NCI-H2196 (cell line): Measurements from ENCODE around the gene MAST2.
"Not testable (repeated sequence)": the region's sequence is repeated elsewhere in the genome, so short reads cannot be mapped to it uniquely, and the experiment has no call there.

ENCODE experiments used
- DNase-seq: peaks from one replicate; lab custom pipeline; 2025; ENCODE audit not compliant: unreplicated experiment; lab: John Stamatoyannopoulos, UW

Gene MAST2

DNA sequence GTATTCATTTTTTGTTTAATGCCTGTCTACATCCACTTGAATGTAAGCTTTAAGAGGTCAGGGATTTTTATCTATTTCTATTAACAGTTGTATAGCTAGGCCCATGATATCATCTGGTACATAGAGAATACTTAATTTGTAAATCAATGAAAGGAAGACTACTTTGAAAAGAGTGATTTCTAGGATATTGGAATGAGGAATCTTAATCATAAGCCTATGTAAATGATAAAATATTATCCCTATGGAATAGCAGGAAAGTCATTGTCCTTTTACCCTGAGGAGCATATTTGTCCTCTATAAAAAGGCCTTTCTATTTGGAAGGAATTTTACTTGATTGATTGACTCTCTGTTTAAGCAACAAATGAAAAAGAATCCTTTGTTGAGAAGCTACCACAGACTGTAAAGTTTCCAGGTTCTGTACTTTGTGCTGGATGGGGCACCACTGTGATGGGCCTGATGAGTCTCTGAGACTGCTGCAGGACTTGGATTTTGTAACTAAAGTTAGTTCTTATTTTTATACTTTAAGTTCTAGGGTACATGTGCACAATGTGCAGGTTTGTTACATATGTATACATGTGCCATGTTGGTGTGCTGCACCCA lies 53.8 kb downstream of the MAST2 start:
- no peak for DNase-seq

DNA sequence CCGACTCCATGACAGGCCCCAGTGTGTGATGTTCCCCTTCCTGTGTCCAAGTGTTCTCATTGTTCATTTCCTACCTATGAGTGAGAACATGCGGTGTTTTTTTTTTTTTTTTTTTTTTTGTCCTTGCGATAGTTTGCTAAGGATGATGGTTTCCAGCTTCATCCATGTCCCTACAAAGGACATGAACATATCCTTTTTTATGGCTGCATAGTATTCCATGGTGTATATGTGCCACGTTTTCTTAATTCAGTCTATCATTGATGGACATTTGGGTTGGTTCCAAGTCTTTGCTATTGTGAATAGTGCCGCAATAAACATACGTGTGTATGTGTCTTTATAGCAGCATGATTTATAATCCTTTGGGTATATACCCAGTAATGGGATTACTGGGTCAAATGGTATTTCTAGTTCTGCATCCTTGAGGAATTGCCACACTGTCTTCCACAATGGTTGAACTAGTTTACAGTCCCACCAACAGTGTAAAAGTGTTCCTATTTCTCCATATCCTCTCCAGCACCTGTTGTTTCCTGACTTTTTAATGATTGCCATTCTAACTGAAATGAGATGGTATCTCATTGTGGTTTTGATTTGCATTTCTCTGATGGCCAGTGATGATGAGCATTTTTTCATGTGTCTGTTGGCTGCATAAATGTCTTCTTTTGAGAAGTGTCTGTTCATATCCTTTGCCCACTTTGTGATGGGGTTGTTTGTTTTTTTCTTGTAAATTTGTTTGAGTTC lies 54.5 kb downstream of the MAST2 start:
- not testable (repeated sequence) for DNase-seq

DNA sequence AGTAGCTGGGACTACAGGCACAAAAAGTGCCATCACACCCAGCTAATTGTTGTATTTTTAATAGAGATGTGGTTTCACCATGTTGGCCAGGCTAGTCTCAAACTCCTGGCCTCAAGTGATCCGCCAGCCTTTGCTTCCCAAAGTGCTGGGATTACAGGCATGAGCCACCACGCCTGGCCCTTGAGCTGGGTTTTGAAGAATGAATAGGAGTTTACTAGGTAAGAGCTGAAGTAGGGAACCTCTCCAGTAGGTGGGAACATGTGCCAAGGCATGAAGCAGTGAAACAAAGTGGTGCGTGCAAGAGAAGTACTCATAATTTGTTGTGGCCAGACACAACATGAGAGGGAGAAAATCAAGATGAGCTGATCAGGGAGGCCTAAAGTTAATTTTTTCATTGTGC lies 55.8 kb downstream of the MAST2 start:
- DNase-seq = no peak

DNA sequence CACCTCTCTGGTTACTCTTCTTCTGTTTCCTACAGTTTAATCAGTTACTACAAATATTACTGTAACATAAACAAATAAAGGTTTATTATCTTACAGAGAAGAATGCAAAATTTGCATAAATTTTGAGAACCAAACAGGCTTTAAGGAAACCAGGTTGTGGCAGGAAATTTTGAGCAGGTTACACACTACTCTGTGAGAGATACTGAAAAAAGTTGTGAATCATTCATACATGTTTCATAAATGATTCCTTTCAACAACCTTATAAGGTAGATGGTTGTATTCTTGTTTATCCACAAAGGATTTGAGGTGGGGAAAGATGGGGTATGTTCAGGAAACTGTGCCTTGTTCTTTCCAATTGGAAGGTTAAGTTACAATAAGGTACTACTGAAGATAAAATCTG lies 58.6 kb downstream of the MAST2 start:
- DNase-seq = no peak

DNA sequence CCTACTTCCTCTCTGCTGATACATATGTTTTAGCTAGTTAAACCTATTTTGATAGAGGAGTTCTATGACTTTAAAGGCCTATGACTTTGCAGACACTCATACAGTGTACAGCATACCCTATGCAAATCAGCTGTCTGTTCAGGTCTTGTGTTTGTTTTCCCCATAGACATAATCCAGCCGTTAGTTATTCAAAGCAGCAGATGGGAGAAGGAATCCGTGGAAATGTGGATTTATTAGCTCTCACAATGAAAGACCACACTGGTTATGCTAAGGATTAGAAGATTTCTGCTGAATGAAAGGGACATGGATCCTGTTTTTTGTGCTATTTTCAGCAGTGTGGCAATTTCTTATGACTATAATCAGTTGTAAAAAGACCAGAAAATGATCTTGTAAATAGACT lies 59.8 kb downstream of the MAST2 start:
- DNase-seq = no peak

DNA sequence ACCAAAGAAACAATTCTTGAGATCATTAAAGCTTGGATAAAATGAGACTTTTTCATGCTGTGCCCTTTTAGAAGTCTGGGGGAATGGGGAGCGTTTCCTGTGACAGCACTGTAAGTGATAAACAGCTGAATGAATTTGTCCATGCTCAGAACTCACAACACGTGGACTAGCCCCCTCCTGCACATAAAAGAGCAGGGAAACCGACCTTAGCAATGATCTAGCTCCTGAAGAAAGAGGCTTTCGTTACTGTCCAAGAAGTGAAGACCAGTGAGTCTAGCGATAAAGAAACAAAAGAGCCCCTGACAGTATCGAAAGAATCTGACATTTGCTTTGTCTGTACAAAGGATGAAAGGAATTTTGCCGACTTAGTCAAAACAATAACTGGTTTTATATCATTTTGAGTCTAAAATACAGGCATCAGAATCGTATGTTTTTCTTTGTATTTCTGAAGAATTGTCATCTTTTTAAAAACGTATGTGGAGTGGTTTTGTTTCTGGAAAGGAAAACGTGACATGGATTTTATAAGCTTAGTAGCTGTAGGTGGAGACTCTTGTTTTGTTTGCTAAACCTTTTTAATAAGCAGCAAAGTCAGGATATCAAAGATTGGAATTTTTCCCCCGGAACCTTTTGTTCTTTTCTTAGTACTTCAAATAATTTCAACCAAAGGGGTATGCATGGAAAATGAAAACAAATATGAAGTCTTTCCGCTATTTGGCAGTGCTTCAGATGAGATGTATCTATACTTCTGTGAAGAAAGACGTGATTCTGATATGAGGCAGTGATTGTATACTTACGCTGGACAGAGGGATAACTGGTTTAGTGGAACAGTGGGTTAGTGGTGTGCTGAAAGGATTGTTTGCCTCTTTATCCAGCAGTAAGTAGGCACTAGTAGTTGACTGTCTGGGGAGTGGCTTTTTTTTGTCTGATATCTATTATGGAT lies 61.0 kb downstream of the MAST2 start:
- no peak for DNase-seq

DNA sequence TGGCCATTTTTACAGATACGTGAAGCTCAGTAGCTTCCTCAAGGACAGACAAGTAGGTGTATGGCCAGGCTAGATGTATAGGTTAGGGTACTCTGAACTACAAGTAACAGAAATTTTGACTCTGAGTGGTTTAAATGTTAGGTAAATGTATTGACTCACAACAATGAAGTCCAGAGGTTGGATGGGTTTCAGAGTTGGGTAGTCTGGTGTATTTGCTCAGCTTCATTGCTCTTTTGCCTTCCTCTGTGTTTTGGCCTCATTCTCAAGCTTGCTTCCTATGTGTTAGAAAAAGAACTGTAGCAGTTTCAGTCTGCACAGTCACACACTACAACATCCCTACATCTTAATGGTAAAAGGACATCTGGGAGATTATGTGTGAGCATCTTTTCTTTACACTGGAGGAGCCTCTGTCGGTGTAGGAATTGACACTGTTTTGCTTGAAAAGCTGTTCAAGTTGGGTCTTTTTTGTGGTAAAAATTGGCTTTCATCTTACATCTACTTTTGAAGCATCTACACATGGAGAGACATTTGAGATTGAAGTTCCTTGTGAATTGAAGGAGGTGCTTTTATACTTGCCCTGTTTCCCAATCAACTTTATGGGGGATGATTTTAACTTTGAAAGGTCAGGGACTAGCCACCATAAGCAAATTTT lies 64.4 kb downstream of the MAST2 start:
- DNase-seq = no peak

DNA sequence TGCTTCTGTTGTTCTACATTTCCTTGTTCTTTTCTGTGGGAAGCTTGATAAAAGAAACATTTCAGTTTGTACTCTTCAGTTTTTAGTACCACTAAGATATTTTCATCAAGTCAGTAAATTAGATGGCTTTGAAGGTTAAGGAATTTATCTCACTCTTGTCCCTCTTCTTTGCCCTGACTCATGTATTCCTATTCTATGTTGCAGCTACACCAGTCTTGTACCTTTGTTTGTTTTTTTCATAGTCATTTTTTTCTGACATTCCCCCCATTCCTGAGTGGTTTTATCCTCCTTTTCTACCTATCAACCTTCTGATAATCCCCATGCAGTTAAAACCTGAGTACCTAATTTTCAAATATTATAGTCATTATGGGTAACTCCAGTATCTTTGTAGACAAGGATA lies 65.4 kb downstream of the MAST2 start:
- no peak for DNase-seq

DNA sequence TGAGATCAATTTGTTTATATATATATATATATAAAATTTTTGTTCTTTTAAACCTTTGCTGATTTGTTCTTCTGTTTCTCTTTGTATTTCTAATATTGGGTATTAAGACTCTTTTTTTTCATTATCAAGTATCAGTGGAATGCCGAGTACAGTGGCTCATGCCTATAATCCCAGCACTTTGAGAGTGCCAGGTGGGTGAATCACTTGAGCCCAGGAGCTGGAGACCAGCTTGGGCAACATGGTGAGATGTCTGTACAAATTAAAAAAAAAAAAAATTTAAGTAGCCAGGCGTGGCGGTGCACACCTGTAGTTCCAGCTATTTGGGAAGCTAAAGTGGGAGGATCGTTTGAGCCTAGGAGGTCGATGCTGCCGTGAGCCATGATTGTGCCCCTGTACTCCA lies 67.1 kb downstream of the MAST2 start:
- DNase-seq = no peak

DNA sequence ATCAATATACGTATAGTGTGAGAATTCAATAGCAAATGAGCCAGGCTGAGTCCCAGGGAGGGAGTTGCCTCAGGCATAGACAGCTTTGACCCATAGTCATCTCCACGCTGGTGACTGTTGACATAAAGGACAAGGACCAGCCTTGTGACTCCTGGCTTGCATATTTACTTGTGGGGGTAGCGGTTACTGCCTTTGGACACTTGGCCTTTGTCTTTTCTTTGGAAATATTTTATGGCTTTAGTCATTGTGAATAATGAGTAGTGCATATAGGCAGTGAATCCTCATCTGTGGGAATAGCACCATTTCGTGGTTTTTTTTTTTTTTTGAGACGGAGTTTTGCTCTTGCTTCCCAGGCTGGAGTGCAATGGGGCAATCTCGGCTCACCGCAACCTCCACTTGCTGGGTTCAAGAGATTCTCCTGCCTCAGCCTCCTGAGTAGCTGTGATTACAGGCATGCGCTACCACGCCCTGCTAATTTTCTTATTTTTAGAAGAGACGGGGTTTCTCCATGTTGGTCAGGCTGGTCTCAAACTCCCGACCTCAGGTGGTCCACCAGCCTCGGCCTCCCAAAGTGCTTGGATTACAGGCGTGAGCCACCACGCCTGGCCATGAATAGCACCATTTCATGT lies 68.9 kb downstream of the MAST2 start:
- DNase-seq = not testable (repeated sequence)

DNA sequence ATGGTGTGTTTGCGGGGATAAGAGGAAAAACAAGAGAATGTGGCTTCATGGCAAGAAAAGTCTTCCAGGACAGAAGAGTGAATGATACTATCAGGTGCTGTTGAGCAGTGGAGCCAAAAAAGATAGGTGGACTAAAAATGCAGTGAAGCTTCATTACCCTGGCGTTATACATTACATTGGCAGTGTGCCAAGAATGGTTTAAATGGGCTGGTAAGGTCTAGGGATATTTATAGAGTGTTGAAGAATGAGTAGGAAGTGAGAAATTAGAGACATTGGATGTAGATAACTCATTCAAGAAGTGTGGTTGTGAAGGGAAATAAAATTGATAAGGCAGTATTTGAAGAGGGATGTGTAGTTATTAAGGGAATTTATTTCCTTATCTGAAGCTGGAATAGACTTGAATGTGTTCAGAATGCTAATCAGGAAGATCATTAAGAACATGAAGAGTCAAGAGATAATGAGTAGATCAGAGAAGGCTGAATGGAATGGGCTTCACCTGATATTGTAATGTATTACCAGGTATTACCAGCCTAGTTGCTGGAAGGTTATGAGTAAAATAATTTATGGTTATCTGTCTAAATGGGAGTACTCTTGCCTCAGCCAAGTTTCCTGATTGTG lies 72.7 kb downstream of the MAST2 start:
- DNase-seq = no peak

DNA sequence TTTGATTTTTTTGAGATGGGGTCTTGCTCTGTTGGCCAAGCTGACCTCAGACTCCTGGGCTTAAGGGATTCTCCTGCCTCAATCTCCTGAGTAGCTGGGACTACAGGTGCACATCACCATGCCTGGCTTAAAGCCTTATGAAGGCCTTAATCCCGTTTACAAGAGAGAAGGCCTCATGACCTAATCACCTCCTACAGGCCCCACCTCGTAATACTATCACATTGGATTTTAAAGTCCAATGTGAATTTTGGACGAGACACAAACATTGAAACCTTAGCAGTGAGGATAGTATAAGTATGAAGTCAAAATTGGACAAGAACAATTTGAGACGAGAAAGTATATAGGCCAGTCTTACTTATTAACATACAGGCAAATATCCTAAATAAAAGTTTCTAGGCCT lies 73.9 kb downstream of the MAST2 start:
- DNase-seq = no peak

DNA sequence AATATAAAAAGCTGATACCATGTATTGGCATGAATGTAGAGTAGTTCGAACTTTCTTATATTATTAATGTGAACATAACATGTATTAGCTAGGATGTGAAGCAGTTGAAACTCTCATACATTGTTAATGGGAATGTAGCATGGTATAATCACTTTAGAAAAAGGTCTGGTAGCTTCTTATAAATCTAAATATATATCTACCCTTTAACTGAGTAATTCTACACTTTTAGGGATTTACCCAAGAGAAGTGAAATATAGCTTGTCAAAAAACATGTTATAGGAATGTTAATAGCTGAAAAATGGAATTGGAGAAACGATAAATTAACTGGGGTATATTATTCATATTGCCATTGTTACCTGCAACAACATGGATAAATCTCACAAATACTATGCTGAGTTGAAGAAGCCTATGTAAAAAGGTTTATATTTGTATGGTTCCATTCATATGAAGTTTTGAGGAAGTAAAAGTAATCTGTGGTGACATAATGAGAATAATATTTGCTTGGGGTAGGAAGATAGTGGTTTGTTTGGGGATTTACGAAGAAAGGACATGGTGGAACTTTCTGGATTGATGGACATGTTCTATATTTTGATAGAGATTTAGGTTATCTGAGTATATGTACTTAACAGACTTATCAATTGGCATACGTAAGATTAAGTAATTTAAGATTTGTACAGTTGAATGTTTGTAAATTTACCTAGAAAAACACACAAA lies 76.6 kb downstream of the MAST2 start:
- DNase-seq = no peak

DNA sequence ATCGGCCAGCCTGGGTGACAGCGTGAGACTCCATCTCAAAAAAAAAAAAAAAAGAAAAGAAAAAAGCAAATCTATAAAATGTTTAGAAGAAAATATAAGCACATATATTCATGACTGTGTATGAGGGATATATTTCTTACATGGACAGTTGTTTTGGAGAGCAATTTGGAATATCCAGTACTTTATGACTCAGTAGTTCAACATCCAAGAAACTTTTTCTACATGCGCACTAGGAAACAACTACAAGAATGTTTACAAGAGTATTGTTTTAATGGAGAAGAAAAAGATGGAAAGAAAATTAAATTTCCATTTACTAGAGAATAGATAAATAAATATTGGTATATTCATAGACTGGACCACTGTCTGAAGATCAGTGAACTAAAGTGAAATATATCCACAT lies 77.5 kb downstream of the MAST2 start:
- DNase-seq = no peak

DNA sequence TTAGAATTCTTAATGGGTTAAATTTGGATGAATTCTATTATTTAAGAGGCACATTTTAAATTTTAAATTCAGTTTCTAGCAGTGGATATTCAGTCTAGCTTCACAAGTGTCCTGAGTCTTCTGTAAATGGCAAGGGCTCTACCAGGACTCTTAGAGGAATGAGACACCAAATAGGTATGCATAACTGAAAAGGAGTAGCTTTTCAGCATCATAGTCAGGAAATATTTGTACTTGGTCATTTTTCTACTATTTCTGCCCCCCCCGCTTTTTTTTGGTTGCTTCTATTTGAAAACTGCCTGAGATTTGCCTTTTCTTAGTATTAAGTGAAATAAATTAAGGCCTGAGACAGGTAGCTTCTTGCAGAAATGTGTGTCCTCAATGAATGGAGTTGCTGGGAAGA lies 80.2 kb downstream of the MAST2 start:
- DNase-seq = no peak

DNA sequence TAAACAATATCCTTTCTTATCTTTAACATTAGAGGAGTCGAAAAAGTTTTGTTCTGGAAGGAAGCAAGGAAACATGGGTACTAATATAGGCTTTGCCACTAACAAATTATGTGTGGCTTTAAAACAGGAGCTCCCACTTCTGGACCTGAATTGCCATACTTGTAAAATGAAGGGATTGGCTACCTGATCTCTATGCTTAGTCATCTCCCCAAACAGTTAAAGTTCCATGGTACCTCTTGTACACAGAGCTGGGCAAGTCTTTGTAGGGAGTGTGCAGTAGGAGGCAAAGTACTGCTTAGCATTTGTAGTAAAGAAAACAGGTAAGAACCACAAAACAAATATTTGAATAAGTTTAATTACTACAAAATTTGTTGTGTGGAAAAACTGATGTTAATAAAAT lies 81.3 kb downstream of the MAST2 start:
- no peak for DNase-seq

DNA sequence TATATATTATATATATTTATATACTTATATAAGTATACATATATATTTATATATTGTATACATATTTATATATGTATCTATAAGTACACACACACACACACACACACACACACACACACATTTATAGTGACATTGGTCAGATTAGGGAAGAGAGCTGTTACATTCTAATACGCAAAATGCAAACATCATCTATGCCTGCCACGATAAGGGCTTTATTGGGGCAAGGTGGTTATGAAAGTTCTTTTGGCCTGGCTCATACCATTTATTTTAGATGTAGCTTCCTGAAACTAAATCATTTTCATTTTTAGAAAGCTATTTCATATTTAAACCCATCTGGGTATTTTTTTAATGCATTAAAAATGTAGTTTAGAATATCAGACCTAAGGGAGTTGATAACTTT lies 82.8 kb downstream of the MAST2 start:
- no peak for DNase-seq

DNA sequence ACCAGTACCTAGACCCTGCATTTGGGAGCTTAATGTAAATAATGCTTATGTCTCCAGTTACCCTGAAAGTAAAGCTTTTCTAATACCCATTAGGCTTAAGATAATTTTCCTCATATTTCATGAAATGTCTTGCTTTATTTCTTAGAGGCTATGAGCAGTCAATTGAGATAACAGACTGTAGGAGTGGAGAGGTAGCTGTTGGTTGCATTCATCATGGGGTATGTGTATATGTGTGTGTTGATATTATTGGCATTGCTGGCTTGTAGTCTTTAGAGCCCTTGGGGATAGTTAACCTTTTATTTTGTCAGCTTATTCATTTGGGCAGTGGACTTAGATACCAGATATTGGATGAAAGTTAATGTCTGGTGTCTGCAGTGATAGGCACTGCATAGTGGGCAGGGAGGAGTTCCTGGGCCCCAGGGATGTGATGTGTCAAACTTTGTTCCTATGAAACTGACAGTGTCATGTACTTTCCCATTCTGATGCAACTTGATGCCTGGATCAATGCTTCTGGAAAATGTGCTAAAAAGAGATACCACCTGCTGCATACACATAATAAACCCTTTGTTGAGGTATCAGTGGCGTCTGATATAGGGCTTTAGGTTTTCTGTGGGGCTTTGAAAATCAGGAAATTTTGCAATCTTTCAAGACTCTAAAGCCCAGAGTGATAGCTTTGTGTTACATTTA lies 83.9 kb downstream of the MAST2 start:
- DNase-seq = no peak

DNA sequence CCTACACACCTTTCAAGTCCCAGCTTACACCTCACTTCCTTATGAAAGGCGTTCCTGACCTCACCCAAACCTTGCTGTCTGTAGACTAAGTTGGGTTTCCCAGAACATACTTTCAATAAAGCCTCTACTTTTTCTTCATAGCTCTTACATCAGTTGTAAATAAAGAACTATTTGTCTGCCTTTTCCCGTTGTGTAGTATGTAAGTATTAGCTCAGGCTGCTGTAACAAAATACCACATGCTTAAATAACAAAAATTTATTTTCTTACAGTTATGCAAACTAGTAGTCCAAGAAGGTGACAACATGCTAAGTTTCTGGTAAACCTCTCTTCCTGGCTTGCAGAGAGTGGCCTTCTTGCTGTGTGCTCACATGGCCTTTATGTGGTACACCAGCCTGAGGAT lies 86.7 kb downstream of the MAST2 start:
- DNase-seq = no peak
